ENCODE data around the gene MTFMT.

MTFMT gene

GRCh38 chr15:65059931-65060596 lies 30.6 kb upstream of the MTFMT start:
- DNase-seq = no peak

GRCh38 chr15:65059369-65059750 lies 29.9 kb upstream of the MTFMT start:
- DNase-seq = no peak

GRCh38 chr15:65058394-65059368 lies 29.2 kb upstream of the MTFMT start:
- no peak for DNase-seq

- DNase-seq = no peak
Observed at GRCh38 chr15:65057549-65057940, 28.1 kb upstream of the MTFMT start.

- no peak for DNase-seq
Observed at GRCh38 chr15:65056868-65057548, 27.6 kb upstream of the MTFMT start.

- DNase-seq = no peak
Observed at GRCh38 chr15:65056106-65056505, 26.7 kb upstream of the MTFMT start.

GRCh38 chr15:65055201-65055870 lies 25.9 kb upstream of the MTFMT start:
- DNase-seq = no peak

GRCh38 chr15:65054333-65055200 lies 25.1 kb upstream of the MTFMT start:
- peak; percentile 78 for DNase-seq

- DNase-seq = no peak
Observed at GRCh38 chr15:65052956-65053355, 23.5 kb upstream of the MTFMT start.

GRCh38 chr15:65051266-65051665 lies 21.8 kb upstream of the MTFMT start:
- DNase-seq = no peak

- DNase-seq = no peak
Observed at GRCh38 chr15:65050270-65050669, 20.8 kb upstream of the MTFMT start.

- peak; percentile 94 for DNase-seq
Observed at GRCh38 chr15:65049418-65049840, 20.0 kb upstream of the MTFMT start.

- DNase-seq = no peak
Observed at GRCh38 chr15:65048241-65048640, 18.8 kb upstream of the MTFMT start.

- DNase-seq = no peak
Observed at GRCh38 chr15:65044724-65045481, 15.5 kb upstream of the MTFMT start, which contains the start of gene SLC51B. TSS of gene SLC51B (plus strand) at chr15:65045387. CDS start at chr15:65050005, 4,618 bp downstream.

GRCh38 chr15:65044218-65044617 lies 14.8 kb upstream of the MTFMT start:
- DNase-seq = peak; percentile 50

GRCh38 chr15:65042776-65043327 lies 13.4 kb upstream of the MTFMT start:
- no peak for DNase-seq

GRCh38 chr15:65041787-65042186 lies 12.3 kb upstream of the MTFMT start:
- DNase-seq = no peak

GRCh38 chr15:65040461-65040860 lies 11.0 kb upstream of the MTFMT start:
- no peak for DNase-seq

- no peak for DNase-seq
Observed at GRCh38 chr15:65038836-65039235, 9.4 kb upstream of the MTFMT start.

- no peak for DNase-seq
Observed at GRCh38 chr15:65038428-65038827, 9.0 kb upstream of the MTFMT start.

- no peak for DNase-seq
Observed at GRCh38 chr15:65037309-65037708, 7.9 kb upstream of the MTFMT start.
